RCC 7860 (cell line): ENCODE results near the gene ADTRP.
"Not testable (repeated sequence)": the region's sequence is repeated elsewhere in the genome, so short reads cannot be mapped to it uniquely, and the experiment has no call there.

Source experiments
- DNase-seq: peaks from one replicate; pipeline ENCODE4 v3.0.0-alpha.2; 2015; ENCODE audit warnings: low spot score
- FAIRE-seq: peaks from 2 replicates; lab custom pipeline; 2012; peaks lifted over from hg19 to GRCh38; lab: Jason Lieb, UNC

ADTRP gene

DNA sequence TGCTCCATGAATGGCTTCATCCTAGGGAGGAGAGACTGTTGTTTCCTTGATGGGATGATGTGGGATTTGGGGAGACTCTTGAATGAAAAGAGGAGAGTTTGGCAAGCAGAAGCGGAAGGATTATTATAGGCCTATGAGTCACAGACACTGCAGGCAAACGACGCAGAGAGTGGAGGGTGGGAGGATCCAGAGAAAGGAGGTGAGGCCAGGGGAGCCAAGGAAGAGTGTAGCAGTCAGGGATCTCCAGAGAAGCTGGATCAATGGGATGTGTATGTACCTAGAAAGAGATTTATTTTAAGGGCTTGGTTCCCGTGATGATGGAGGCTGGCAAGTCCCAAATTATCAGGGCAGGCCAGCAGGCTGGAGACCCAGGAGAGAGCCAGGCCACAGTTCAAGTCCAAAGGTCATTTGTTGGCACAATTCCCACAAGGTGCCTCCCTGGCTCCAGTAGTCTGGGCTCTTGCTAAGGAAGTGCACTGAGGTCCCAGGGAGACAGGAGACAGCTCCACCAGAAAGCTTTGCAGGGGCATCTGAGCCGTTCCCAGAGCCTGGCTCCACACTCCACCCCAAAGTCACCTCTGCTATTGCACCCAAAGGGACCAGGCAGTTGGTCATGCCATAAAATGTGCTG is 76.0 kb downstream of the ADTRP start:
- FAIRE-seq (no peak), DNase-seq (peak; percentile 20)

DNA sequence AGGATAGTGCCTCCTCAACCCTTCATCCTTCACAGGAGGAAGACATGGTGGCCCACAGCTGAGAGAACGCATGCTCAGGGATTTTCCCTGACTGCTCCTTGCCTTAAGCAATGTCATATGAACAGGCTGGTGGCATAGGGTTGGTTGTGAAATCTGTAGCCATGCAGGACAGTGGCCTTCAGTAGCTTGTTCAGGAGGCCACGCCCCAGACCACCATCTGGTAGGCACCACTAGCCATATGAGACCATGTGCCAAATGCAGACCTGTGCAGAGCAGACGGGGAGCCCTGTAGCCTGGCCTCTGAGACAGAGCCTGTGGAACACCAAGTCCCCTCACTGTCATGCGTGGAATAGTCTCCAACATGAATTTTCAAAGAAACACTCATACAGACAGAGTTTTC is 76.5 kb downstream of the ADTRP start:
- no peak for DNase-seq
- FAIRE-seq = no peak

DNA sequence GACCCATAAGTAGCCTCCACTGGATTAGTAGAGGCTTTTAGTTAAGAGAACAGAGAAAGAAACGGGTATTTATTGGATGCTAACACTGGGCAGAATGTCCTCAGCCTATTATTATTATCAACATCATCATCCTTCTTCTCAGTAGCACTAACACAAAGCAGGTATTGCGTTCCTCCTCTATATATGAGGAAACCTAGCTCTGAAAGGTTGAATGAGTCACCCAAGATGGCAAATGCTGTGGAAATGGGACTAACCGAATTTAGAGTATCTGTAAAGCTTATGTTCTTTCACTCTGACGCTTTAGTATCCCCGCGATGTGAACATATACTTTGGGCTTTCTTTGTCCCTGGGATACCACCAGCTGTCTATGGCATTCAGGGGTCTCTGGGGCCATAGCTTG is 77.0 kb downstream of the ADTRP start:
- FAIRE-seq (no peak), DNase-seq (no peak)

DNA sequence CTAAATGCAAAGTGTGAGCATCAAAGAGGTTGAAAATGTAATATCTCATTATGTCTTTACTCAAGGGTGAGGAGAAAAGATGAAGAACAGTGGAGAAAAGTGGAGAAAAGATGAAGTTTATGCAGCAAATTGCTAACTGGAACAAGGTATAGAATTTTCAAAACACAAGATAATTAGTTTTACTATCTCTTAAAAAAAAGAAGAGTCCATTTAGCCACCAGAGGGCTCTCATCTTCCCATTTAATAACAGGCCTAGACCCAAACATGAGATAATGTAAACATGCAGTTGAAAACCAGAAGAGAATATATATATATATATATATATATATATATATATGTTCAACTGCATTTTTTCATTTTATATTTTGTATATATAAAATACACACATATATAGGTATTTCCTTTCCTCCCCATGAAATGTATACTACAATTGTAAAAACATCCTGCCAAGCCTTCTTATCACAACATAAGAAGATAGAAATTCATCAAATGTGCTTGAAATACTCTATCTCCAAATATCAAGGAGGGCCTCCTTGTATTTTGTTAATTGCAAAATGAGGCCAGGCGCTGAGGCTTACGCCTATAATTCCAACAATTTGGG is 78.4 kb downstream of the ADTRP start:
- FAIRE-seq (peak; percentile 67), DNase-seq (peak; percentile 51)

DNA sequence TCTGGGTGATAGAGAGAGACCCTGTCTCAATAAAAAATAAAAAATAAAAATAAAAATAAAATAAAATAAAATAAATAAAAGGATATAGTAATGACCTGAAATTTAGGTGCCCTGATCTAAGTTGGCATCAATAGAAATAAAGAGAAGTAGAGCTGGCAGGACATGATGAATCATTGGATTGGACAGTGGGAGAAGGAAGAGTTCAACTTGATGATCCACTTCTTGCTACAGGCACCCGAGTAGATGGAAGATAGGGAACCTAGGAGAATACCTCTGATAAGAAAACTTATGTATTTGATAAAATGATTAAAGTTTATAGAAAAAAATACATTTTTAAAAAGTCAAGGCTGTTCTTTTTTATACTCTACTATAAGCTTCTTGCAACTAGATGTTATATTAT is 79.0 kb downstream of the ADTRP start:
- FAIRE-seq (no peak), DNase-seq (peak; percentile 3)

DNA sequence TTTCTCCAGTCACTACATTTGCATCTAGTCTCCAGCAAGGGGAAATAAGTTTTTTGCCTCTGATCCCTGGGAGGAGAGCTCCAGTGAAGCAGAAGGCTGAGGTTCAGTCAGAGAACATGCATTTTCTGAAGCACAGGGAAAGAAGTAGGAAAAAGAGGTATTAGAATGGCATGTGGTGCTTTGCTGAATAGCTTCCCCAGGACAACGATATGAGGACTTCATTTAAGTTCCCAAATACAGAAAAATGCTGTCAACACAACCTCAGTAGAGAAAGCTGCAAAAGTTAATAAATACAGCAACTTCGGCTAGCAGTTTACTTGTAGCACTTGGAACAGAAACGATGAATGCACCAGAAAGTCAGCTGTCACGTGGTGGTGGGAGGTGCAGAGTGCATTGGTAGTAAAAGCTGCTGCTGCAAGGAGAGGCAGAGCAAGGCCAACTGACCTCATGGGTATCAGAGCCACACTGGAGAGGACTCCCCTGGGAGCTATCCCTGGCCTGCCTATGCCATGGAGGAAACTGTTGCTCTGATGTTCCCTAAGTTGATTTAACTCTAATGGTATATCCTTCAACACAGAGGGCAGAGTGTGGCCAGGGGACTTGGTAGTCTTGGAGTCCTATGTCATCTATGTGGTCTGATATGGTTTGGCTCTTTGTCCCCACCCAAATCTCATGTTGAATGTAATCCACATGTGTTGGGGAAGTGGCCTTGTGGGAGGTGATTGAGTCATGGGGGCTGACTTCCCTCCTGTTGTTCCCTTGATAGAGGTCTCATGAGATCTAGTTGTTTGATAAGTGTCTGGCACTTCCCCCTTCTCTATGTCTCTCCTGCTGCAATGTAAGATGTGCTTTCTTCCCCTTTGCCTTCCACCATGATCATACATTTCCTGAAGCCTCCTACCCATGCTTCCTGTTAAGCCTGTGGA is 85.9 kb downstream of the ADTRP start:
- DNase-seq (no peak), FAIRE-seq (no peak)

DNA sequence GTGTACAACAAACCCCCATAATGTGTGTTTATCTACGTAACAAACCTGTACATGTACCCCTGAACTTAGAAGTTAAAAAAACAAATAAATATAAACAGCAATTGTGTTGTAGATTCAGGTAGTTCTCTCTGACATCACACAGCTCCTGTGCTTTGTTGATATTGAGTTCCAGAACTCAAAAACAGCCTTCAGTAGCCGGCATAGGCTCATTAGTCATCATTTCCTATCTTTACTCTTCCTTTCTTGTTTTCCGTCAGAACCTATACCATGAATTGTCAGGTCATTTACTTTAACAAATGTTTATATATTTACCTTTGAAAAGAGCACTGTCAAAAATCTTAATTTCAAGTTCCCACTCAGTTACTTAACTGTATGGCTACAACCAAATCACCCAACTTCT is 88.8 kb downstream of the ADTRP start:
- FAIRE-seq = no peak
- DNase-seq = no peak

DNA sequence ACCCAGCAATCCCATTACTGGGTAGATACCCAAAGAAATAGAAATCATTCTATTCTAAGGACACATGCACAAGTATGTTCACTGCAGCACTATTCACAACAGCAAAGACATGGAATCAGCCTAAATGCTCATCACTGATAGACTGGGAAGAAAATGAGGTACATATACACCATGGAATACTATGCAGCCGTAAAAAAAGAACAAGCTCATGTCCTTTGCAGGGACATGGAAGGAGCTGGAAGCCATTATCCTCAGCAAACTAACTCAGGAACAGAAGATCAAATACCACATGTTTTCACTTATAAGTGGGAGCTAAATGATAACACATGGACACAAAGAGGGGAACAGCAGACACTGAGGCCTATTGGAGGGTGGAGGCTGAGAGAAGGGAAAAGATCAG is 89.2 kb downstream of the ADTRP start:
- not testable (repeated sequence) for FAIRE-seq, DNase-seq

DNA sequence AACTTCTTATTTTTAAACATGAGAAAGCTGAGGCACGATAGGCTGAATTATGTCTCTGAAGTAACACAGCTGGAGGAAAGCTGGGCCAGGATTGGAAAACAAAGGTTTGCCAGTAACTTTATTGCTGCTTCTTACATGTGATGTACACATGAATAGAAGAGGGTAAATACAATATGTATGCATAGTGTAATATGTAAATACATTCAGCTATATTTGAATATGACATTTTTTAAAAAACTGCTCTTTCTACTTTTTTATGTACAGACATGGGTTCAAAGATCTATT is 90.2 kb downstream of the ADTRP start:
- DNase-seq (no peak), FAIRE-seq (no peak)

DNA sequence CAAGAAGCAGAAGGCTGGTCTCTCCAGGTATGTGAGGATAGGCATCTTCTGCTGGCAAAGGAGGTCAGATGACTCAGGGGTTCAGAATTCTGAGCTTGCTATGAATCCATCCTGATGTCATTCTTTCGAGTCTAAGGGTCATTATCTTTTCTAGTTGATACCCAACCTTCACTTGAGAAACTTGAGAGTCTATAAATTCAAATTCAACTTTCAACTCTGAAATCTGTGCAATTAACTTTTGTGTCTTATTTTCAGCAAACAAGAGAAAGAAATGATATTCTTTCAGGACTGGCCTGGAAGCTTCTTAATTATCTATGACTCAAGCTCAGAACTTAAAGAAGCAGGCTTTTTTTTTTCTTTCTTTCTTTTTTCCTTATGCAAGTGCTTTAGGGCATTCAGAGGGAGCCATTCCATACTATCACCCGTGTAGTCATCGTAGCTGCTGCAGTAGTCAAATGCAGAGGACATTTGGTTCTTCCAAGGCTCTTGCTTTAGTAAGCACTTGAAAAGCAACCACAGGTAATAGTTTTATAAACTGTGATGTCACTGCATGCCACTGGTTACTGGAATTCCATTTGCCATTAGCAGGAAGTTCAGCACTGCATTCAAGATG is 93.0 kb downstream of the ADTRP start:
- DNase-seq (peak; percentile 91), FAIRE-seq (peak; percentile 95)

DNA sequence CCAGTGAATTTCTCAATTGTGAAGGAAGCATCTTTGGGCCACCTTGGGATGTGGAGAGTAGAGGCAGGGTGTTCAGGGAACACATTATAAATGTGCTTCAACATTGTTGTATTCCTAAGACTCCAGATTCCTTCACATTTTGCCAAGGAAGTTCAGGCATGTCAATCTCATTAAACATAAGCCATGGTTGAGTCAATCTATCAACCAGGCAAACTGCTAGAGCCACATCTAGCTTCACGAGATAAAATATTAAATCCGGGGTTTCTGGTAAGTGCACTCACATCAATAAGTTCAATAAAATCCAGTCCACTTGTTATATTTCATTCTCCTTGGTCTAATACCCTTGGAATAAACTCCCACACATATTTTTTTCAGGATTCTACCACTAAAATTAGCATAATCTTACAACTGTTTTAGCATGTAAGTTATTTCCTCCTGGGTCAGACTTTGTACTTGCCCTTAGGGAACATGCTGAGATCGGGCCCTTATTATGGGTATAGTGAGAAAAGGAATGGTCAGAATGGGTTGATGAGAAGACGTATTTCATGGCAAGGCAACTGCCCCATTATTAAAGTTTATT is 93.6 kb downstream of the ADTRP start:
- DNase-seq = no peak
- no peak for FAIRE-seq

DNA sequence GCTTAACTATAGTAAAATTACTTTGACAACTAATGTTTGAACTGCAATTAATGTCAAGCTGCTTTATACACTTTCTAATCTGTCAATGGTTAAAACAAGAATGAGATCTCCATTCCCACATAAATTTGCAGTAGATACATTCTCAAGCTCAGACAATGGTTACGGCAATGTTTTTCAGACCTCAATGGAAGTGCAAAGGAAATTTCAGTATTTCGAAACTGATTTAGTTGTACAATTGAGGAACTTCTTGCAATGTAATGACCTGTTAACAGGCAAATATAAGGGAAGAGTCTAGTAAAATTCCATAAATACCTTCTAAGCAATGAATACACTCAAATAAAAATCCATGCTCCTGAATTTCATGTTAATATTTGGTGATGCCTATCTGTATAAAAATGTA is 94.7 kb downstream of the ADTRP start:
- FAIRE-seq (no peak), DNase-seq (no peak)

DNA sequence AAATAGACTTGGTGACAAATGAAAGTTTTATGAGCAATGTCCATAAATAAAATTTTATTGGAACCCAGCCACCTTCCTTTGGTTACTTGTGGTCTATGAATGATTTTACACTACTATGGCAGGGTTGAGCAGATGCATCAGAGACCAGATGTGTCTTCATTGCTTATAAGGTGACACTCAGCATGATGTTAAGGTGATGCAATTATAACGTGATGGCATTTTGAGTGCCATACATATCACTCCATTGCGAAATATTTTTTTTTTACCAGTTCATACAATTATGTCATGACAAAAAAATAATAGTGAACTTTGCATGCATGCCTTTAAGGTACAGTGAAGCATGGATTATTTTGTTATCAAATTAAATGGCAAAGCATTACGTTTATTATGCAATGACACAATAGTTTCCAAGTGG is 96.0 kb downstream of the ADTRP start:
- DNase-seq (no peak), FAIRE-seq (no peak)

DNA sequence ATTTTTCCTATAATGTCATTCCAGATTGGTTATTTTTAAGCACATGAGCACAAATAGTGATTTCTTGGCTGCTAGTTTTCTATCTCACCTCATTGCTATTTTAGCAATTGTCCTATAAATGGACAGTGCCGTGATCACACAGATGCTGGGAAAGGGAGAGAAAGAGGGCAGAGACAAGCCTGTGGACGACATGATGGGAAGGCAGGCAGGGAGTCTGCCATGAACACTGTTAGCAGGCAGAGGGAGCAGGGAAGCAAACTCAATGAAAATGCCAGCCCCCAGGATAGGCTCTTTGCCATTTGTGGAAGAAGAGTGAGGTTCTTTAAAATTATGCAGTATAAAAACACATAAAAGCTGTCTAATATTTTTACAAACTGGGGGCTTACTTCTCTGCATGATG is 96.8 kb downstream of the ADTRP start:
- no peak for FAIRE-seq
- DNase-seq = no peak

DNA sequence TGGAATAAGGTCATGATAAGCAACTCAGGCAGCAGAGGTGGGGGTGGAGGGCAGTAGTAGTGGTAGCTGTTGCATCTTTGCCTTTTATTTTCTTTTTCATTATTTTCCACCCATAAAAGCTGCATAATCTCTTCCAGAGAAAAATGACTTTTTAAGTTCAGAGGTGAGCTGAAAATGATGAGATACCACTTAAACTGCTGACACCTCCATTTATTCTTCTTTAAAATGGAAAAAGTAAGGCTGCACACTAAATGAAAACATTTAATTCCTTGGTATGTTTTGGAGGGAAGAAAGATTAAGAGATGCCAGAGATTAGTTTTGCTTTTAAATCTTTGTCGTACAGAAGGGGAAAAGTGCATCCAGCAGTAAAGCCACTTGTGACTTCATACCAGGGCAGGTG is 97.2 kb downstream of the ADTRP start:
- no peak for FAIRE-seq
- no peak for DNase-seq

DNA sequence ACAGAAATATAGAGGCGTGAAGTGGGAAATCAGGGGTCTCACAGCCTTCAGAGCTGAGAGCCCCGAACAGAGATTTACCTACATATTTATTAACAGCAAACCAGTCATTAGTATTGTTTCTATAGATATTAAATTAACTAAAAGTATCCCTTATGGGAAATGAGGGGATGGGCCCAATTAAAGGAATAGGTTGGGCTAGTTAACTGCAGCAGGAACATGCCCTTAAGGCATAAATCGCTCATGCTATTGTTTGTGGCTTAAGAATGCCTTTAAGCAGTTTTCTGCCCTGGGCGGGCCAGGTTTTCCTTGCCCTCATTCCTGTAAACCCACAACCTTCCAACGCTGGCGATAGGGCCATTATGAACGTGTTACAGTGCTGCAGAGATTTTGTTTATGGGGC is 98.1 kb downstream of the ADTRP start:
- not testable (repeated sequence) for DNase-seq, FAIRE-seq

DNA sequence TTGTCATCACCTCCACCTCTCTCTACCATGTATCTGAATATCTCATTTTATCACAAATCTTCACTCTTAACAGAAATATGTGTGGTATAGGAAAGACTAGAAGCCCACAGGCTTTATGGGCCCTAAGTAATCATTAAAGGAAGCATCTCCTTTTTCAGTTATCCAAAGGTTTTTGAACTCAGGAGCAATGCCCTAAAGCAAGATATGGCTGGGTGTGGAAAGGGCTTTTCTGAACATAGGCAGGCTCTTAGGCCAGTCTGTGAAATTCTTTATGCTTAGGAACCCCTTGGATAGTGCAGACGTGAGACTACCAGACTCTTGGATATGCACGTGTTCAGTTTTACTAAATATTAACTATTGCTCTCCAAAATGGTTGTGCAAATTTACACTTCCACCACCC is 99.5 kb downstream of the ADTRP start:
- no peak for DNase-seq
- no peak for FAIRE-seq

DNA sequence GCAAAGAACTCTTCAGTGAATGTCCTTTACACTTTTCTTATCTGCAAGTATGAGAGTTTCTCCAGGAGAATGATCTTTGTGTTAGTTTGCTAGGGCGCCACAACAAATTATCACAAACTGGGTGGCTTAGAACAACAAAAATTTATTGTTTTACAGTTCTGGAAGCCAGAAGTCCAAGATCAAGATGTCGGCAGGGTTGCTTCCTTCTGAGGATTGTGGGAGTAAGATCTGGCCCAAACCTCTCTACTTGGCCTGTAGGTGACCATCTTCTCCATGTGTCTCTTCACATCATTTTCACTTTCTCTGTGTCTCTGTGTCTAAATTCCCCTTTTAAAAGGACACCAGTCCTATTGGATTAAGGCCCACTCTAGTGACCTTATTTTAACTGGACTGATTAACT is 103.0 kb downstream of the ADTRP start:
- DNase-seq (no peak), FAIRE-seq (no peak)

DNA sequence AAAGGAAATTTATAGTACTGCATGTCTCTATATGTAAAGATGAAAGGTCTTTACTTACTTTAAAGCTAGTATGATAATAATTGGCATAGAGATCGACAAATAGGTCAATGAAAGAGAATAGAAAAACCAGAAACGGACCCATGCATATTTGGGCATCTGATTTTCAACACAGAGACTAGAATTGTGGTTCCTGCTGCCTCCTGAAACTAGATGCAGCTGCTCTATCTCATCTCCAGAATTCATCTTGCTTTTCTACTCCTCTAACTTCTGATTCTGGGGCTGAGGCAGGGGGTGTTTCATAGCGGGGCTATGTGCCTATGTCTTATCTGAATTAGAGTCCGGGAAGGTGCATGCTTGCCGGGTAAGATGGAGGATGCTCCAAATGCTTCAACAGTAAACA is 105.9 kb downstream of the ADTRP start:
- DNase-seq (no peak), FAIRE-seq (no peak)

DNA sequence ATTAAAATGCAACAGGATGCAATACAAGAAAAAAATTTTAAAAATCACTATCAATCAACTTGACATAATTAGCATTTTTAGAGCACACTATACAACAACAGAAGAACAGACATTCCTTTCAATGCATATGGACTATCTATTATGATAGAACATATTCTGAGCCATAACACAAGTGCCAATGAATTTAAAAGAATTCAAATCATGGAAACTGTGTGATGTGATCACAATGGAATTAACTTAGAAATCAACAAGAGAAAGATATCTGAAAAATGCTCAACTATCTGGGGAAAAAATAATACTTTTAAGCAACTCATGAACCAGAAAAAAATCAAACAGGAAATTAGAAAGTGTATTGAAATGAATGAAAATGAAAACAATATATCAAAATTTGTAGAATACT is 106.3 kb downstream of the ADTRP start:
- DNase-seq (no peak), FAIRE-seq (no peak)

DNA sequence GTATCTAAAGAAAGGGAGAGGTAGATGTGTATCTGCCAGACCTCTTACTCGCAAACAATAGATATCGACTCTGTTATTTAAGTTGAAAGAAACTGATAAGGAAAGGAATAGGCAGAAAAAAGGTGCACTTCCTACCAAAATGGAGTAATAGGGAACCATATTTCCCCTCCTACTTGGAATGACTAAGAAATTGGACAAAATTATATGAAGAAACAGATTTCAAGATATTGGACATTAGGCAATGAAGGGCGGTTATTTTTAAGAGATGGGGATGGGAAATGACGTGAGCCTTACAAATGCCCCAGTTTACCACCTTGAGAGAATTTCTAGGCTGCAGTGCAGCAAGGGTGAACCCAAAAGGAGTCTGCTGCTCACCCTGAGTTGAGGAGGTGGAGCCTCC is 108.9 kb downstream of the ADTRP start:
- FAIRE-seq (no peak), DNase-seq (no peak)
